Stomach (tissue), 9 donors: ENCODE data around the gene AP2A1. TPM values are rescaled to one million over a fixed set of nuclear protein-coding genes. Genes with fewer than 3 reads are reported as not detected.
A peak's percentile ranks its signal among the peaks of the same experiment; 100 is the strongest.

ENCODE experiments used
- DNase-seq, 2 donors: peaks; one replicate each; pipeline versions ENCODE4 v3.0.0 to v3.0.0-alpha.2; 2013 to 2019
- H3K27ac ChIP-seq, 5 donors: fragments of 200-600 bp in 4 of 5; sonication (generic) in 4 of 5; one replicate each; pipeline ENCODE4 v1.5.1; 2013 to 2019; ENCODE audit warnings: mild to moderate bottlenecking in 1 of 5, moderate library complexity in 1 of 5
- H3K27me3 ChIP-seq, 3 donors: fragments of 200-600 bp; sonication (generic); one replicate each; pipeline ENCODE4 v1.5.1; 2017 to 2019; ENCODE audit warnings: mixed run types in 1 of 3
- H3K36me3 ChIP-seq, 4 donors: fragments of 200-600 bp; sonication (generic); 1 replicate in 3 of 4; 2 replicates in 1 of 4; pipeline ENCODE4 v1.5.1; 2016 to 2019
- H3K4me1 ChIP-seq, 4 donors: fragments of 200-600 bp; sonication (generic); one replicate each; pipeline ENCODE4 v1.5.1; 2016 to 2019
- H3K4me3 ChIP-seq, 4 donors: fragments of 200-600 bp; sonication (generic) in 3 of 4; one replicate each; pipeline ENCODE4 v1.5.1; 2016 to 2019; ENCODE audit warnings: mild to moderate bottlenecking in 1 of 4
- H3K9me3 ChIP-seq, 4 donors: fragments of 200-600 bp; sonication (generic); one replicate each; pipeline ENCODE4 v1.5.1; 2016 to 2019
- CTCF ChIP-seq, 7 experiments: fragments of 450-650 bp in 4 of 7; fragments of 200-600 bp in 3 of 7; sonication (generic) in 3 of 7; IDR thresholded peaks; one replicate each; pipeline ENCODE4 v1.5.1; 2016 to 2019; ENCODE audit warnings: antibody characterized with exemption in 7 of 7, control low read depth in 2 of 7, mild to moderate bottlenecking in 1 of 7
- EP300 ChIP-seq: sonication (generic); formaldehyde crosslinking; IDR thresholded peaks from one replicate; pipeline ENCODE4 v1.6.1; 2017; ENCODE audit warnings: antibody characterized with exemption
- POLR2A ChIP-seq, 4 donors: fragments of 450-650 bp; IDR thresholded peaks; one replicate each; pipeline ENCODE4 v1.6.1; 2016; ENCODE audit warnings: antibody characterized with exemption in 4 of 4, control low read depth in 2 of 4, mild to moderate bottlenecking in 1 of 4, moderate library complexity in 1 of 4
- POLR2AphosphoS5 ChIP-seq, 3 donors: sonication (generic); formaldehyde crosslinking; IDR thresholded peaks; one replicate each; pipeline ENCODE4 v1.6.1; 2016; ENCODE audit warnings: antibody characterized with exemption in 3 of 3
- WGBS, 5 donors: extraction: QIAGEN DNeasy Blood & Tissue Kit in 3 of 5; methylation state at CpG; one replicate each; pipeline versions ENCODE4 v1.1.5 to v1.1.7; 2013 to 2018; 5-methylcytosine and 5-hydroxymethylcytosine counted together
- intact Hi-C: fragments of 100-400 bp; cut with DNase I; formaldehyde crosslinking; loops from one replicate; pipeline ENCODE4 v1.15.1; 2023; ENCODE audit warnings: low total_unique reads
- polyA plus RNA-seq, 3 donors: library from polyadenylated mRNA; stranded (reverse); fragments of 200-250 nt; gene quantifications; one replicate each; pipeline ENCODE4 v1.2.3, GENCODE V29; 2013
- total RNA-seq, 5 donors: library from RNA; depleted of rRNA; stranded (reverse); fragments of >200 nt; gene quantifications; one replicate each; pipeline versions ENCODE4 v1.1.0 to v1.2.3, GENCODE V29; 2014 to 2016
- donor health status: healthy with polysubstance abuse.
- donor health status: Bipolar disorder and iron deficiency.
- donor health status: healthy.

AP2A1 gene
- total and polyA plus RNA-seq, 8 donors, result 19.8 to 177 (median 29.2) TPM

GRCh38 chr19:49800771-49801170 is 34.0 kb downstream of the AP2A1 start:
- DNase-seq, result no peak
- no peak overlapping the region for H3K4me3 ChIP-seq
- H3K36me3 ChIP-seq, result peaks cover 75 to 100% (median 100%) of the 10 kb centered on the region in 4 donors
- no peak overlapping the region for H3K27ac ChIP-seq
- H3K4me1 ChIP-seq, result peaks cover 0 to 30% (median 12%) of the 10 kb centered on the region in 4 donors
- no peaks in the 10 kb centered on the region for H3K9me3 ChIP-seq
- no peaks in the 10 kb centered on the region for H3K27me3 ChIP-seq
- intact Hi-C loops, result no loop called here
- WGBS, 5 donors, result 92 to 99% (median 95%) methylated on average over 9 to 10 of the region's 10 CpGs
- TF ChIP-seq EP300 (no peak), POLR2A (IDR thresholded peaks at IDR 0.05) (no peak), CTCF (IDR thresholded peaks at IDR 0.05) (no peak), POLR2AphosphoS5 (IDR thresholded peaks at IDR 0.05) (no peak)

GRCh38 chr19:49801401-49801888 is 34.6 kb downstream of the AP2A1 start:
- TF ChIP-seq POLR2A (IDR thresholded peaks at IDR 0.05) (no peak), EP300 (no peak), CTCF (IDR thresholded peaks at IDR 0.05) (no peak), POLR2AphosphoS5 (IDR thresholded peaks at IDR 0.05) (no peak)
- Histone ChIP-seq H3K36me3 (peaks cover 68 to 100% (median 100%) of the 10 kb centered on the region in 4 donors), H3K27ac (peak overlapping the region in 4 of 5 donors; percentile 39 to 72 (median 50)), H3K9me3 (no peaks in the 10 kb centered on the region), H3K27me3 (no peaks in the 10 kb centered on the region), H3K4me3 (peak overlapping the region; percentile 39 to 46 (median 42)), H3K4me1 (peaks cover 0 to 31% (median 12%) of the 10 kb centered on the region in 4 donors)
- peak in 1 of 2 donors; percentile 26 for DNase-seq
- 57 to 91% (median 80%) methylated on average over 7 to 32 of the region's 32 CpGs for WGBS, 5 donors
- intact Hi-C loops, result no loop called here

- 39 to 65% (median 52%) methylated on average over 30 to 38 of the region's 38 CpGs for WGBS, 5 donors
- TF ChIP-seq POLR2AphosphoS5 (IDR thresholded peaks at IDR 0.05) (peak in 2 of 3 donors; percentile 13 to 23), EP300 (no peak), CTCF (IDR thresholded peaks at IDR 0.05) (peak in 2 of 7 experiments; percentile 12 to 28), POLR2A (IDR thresholded peaks at IDR 0.05) (no peak)
- Histone ChIP-seq H3K4me1 (peaks cover 0 to 31% (median 12%) of the 10 kb centered on the region in 4 donors), H3K27me3 (no peaks in the 10 kb centered on the region), H3K27ac (peak overlapping the region in 4 of 5 donors; percentile 39 to 72 (median 50)), H3K4me3 (peak overlapping the region; percentile 39 to 46 (median 42)), H3K36me3 (peaks cover 66 to 100% (median 100%) of the 10 kb centered on the region in 4 donors), H3K9me3 (no peaks in the 10 kb centered on the region)
- intact Hi-C loops, result no loop called here
- DNase-seq, result peak; percentile 69 to 96
Observed at GRCh38 chr19:49801966-49802661, 35.3 kb downstream of the AP2A1 start.

- peak in 1 of 2 donors; percentile 48 for DNase-seq
- Histone ChIP-seq H3K4me3 (peak overlapping the region in 3 of 4 donors; percentile 39 to 46 (median 41)), H3K36me3 (peaks cover 64 to 100% (median 98%) of the 10 kb centered on the region in 4 donors), H3K27me3 (no peaks in the 10 kb centered on the region), H3K4me1 (peaks cover 0 to 35% (median 12%) of the 10 kb centered on the region in 4 donors), H3K9me3 (no peaks in the 10 kb centered on the region), H3K27ac (peak overlapping the region in 3 of 5 donors; percentile 33 to 72 (median 55))
- WGBS, 5 donors, result 83 to 92% (median 89%) methylated on average over 19 to 24 of the region's 24 CpGs
- TF ChIP-seq POLR2A (IDR thresholded peaks at IDR 0.05) (no peak), POLR2AphosphoS5 (IDR thresholded peaks at IDR 0.05) (no peak), EP300 (no peak), CTCF (IDR thresholded peaks at IDR 0.05) (no peak)
- intact Hi-C loops, result no loop called here
Observed at GRCh38 chr19:49802836-49803528, 36.2 kb downstream of the AP2A1 start.
